Left ventricle myocardium superior (tissue), 1 donor: Measurements from ENCODE around the gene PXDN. TPM values are rescaled to one million over a fixed set of nuclear protein-coding genes. Genes with fewer than 3 reads are reported as not detected.

Source experiments
- ATAC-seq: fragments of 200-7000 bp; cut with Tn5 transposase; one replicate; pipeline ENCODE4 v1.9.1; 2020; ENCODE audit warnings: mild to moderate bottlenecking, moderate library complexity
- DNase-seq: peaks from one replicate; pipeline ENCODE4 v3.0.0-alpha.2; 2020
- intact Hi-C: fragments of 100-400 bp; cut with micrococcal nuclease; formaldehyde crosslinking; loops from one replicate; pipeline ENCODE4 v1.11.0; 2022
- total RNA-seq: library from RNA; stranded (reverse); fragmentation: NEBNext Ultra II Directional; extraction: Animal tissue kit (Norgen Biotek cat#: 25700); gene quantifications from one replicate; pipeline ENCODE4 v1.2.1, GENCODE V29; 2021
- donor health status: DM: no; HTN: yes; CAD: no; lungs with severe emphysema.

The PXDN gene
- total RNA-seq, 1 donor from 2014 or later = 18.5 TPM

- DNase-seq (peak; percentile 66), ATAC-seq (peak; percentile 63)
- intact Hi-C loops = no loop called here
These were observed 142.6 kb downstream of the PXDN start for GRCh38 chr2:1601471-1602277.

GRCh38 chr2:1601067-1601412 lies 143.3 kb downstream of the PXDN start:
- intact Hi-C loops = no loop called here
- ATAC-seq (no peak), DNase-seq (no peak)

GRCh38 chr2:1600191-1601066 lies 143.9 kb downstream of the PXDN start:
- intact Hi-C loops = no loop called here
- ATAC-seq (peak; percentile 26), DNase-seq (no peak)

GRCh38 chr2:1599301-1600085 lies 144.8 kb downstream of the PXDN start:
- intact Hi-C loops = loop anchor here (10.0 kb wide), 1 partner anchor 145 kb away; the partner anchor contains the start of gene PXDN
- no peak for DNase-seq
- ATAC-seq = no peak

GRCh38 chr2:1598800-1599199 lies 145.5 kb downstream of the PXDN start:
- ATAC-seq (no peak), DNase-seq (no peak)
- intact Hi-C loops = loop anchor here (10.0 kb wide), 1 partner anchor 146 kb away; the partner anchor contains the start of gene PXDN

GRCh38 chr2:1598041-1598710 lies 146.1 kb downstream of the PXDN start:
- intact Hi-C loops = loop anchor here (10.0 kb wide), 1 partner anchor 147 kb away; the partner anchor contains the start of gene PXDN
- no peak for ATAC-seq
- no peak for DNase-seq

GRCh38 chr2:1595274-1595673 lies 149.0 kb downstream of the PXDN start:
- no peak for ATAC-seq
- DNase-seq = no peak
- intact Hi-C loops = loop anchor here (10.0 kb wide), 1 partner anchor 150 kb away; the partner anchor contains the start of gene PXDN

GRCh38 chr2:1594373-1595171 lies 149.7 kb downstream of the PXDN start:
- DNase-seq (no peak), ATAC-seq (no peak)
- intact Hi-C loops = loop anchor here (10.0 kb wide), 1 partner anchor 150 kb away; the partner anchor contains the start of gene PXDN

GRCh38 chr2:1594123-1594372 lies 150.3 kb downstream of the PXDN start:
- intact Hi-C loops = loop anchor here (10.0 kb wide), 1 partner anchor 151 kb away; the partner anchor contains the start of gene PXDN
- ATAC-seq (no peak), DNase-seq (no peak)

GRCh38 chr2:1593371-1594122 lies 150.8 kb downstream of the PXDN start:
- intact Hi-C loops = loop anchor here (10.0 kb wide), 1 partner anchor 151 kb away; the partner anchor contains the start of gene PXDN
- peak; percentile 63 for DNase-seq
- ATAC-seq = peak; percentile 13

GRCh38 chr2:1591978-1592907 lies 152.1 kb downstream of the PXDN start:
- peak; percentile 83 for ATAC-seq
- intact Hi-C loops = loop anchor here (10.0 kb wide), 1 partner anchor 153 kb away; the partner anchor contains the start of gene PXDN
- DNase-seq = peak; percentile 83

- intact Hi-C loops = loop anchor here (10.0 kb wide), 1 partner anchor 153 kb away; the partner anchor contains the start of gene PXDN
- ATAC-seq (peak; percentile 17), DNase-seq (peak; percentile 58)
These were observed 152.9 kb downstream of the PXDN start for GRCh38 chr2:1591461-1591770.

GRCh38 chr2:1590596-1591460 lies 153.5 kb downstream of the PXDN start:
- intact Hi-C loops = loop anchor here (10.0 kb wide), 1 partner anchor 154 kb away; the partner anchor contains the start of gene PXDN
- DNase-seq (no peak), ATAC-seq (peak; percentile 7)

- DNase-seq (no peak), ATAC-seq (no peak)
- intact Hi-C loops = no loop called here
These were observed 155.2 kb downstream of the PXDN start for GRCh38 chr2:1588978-1589621.
